Calu3 (cell line): ENCODE data around the gene SLCO3A1. TPM values are rescaled to one million over a fixed set of nuclear protein-coding genes. Genes with fewer than 3 reads are reported as not detected.

Experiments used
- BruUV-seq: library from RNA; stranded (reverse); fragments of 400-500 nt; replicated peaks from 2 replicates; lab custom pipeline; 2021; lab: Mats Ljungman, UMichigan
- CTCF ChIA-PET: fragments of 300-600 bp; sonication (Branson Sonifier 250); formaldehyde crosslinking; loops from one replicate; lab custom pipeline; 2022; ENCODE audit warnings: antibody characterized with exemption; lab: Charles Lee
- DNase-seq: peaks from one replicate; pipeline ENCODE4 v3.0.0; 2022
- H3K27ac Mint-ChIP-seq: one replicate; pipeline ENCODE4 v1.8.0; 2022; ENCODE audit warnings: mixed read lengths; ENCODE audit not compliant: unreplicated experiment
- H3K27me3 Mint-ChIP-seq: one replicate; pipeline ENCODE4 v1.8.0; 2022; ENCODE audit warnings: mixed read lengths; ENCODE audit not compliant: unreplicated experiment
- H3K36me3 Mint-ChIP-seq: one replicate; pipeline ENCODE4 v1.8.0; 2022; ENCODE audit warnings: mild to moderate bottlenecking, moderate library complexity, mixed read lengths; ENCODE audit not compliant: insufficient read depth, unreplicated experiment
- H3K4me1 Mint-ChIP-seq: one replicate; pipeline ENCODE4 v1.8.0; 2022; ENCODE audit warnings: mild to moderate bottlenecking, low read depth, mixed read lengths; ENCODE audit not compliant: unreplicated experiment
- H3K4me3 Mint-ChIP-seq: one replicate; pipeline ENCODE4 v1.8.0; 2022; ENCODE audit warnings: mild to moderate bottlenecking, low read depth, moderate library complexity, mixed read lengths; ENCODE audit not compliant: unreplicated experiment
- H3K9me3 Mint-ChIP-seq: one replicate; pipeline ENCODE4 v1.8.0; 2022; ENCODE audit warnings: low read depth, mixed read lengths; ENCODE audit not compliant: unreplicated experiment
- intact Hi-C: fragments of 100-400 bp; cut with micrococcal nuclease; formaldehyde crosslinking; loops from one replicate; pipeline ENCODE4 v1.10.0; 2022; ENCODE audit not compliant: unreplicated experiment
- total RNA-seq: library from RNA; stranded (reverse); gene quantifications from 2 replicates; pipeline ENCODE4 v1.2.3, GENCODE V29; 2022
- TF ChIP-seq, protein P1 (sequence below): fragments of 200-600 bp; IDR thresholded peaks from one replicate; pipeline ENCODE4 v1.8.0; 2022; ENCODE audit warnings: antibody characterized with exemption; ENCODE audit not compliant: unreplicated experiment

SLCO3A1 gene
- total RNA-seq, 1 experiment from 2014 or later, result 65.9 TPM

DNA sequence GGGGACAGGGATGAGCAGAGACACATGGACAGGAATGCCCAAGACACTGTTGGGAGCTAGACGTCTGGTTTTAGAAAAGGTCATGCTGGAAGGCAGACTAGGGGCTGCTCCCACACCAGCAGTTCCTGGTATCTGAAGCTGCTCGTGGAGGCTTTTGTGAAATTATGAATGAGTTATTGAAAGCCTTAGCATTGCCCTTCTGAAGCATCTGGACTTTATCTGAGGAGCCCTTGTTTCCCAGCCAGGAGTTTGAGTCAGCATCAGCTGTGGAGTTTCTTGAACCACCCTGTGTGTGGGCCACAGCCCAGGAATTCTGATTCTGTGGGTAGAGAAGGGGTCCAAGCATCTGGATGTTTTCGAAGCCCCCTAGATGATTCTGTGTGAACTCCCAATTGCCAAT lies 258.7 kb downstream of the SLCO3A1 start:
- DNase-seq, result no peak
- CTCF ChIA-PET, result no interaction called here
- TF ChIP-seq, protein P1, sequence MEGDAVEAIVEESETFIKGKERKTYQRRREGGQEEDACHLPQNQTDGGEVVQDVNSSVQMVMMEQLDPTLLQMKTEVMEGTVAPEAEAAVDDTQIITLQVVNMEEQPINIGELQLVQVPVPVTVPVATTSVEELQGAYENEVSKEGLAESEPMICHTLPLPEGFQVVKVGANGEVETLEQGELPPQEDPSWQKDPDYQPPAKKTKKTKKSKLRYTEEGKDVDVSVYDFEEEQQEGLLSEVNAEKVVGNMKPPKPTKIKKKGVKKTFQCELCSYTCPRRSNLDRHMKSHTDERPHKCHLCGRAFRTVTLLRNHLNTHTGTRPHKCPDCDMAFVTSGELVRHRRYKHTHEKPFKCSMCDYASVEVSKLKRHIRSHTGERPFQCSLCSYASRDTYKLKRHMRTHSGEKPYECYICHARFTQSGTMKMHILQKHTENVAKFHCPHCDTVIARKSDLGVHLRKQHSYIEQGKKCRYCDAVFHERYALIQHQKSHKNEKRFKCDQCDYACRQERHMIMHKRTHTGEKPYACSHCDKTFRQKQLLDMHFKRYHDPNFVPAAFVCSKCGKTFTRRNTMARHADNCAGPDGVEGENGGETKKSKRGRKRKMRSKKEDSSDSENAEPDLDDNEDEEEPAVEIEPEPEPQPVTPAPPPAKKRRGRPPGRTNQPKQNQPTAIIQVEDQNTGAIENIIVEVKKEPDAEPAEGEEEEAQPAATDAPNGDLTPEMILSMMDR, result no peak
- Mint-ChIP-seq H3K36me3 (no peaks in the 10 kb centered on the region), H3K4me1 (peaks cover 8% of the 10 kb centered on the region), H3K27me3 (no peaks in the 10 kb centered on the region), H3K27ac (peak overlapping the region; percentile 53), H3K4me3 (no peak overlapping the region), H3K9me3 (no peaks in the 10 kb centered on the region)
- BruUV-seq, result no TSS peak
- intact Hi-C loops, result no loop called here

DNA sequence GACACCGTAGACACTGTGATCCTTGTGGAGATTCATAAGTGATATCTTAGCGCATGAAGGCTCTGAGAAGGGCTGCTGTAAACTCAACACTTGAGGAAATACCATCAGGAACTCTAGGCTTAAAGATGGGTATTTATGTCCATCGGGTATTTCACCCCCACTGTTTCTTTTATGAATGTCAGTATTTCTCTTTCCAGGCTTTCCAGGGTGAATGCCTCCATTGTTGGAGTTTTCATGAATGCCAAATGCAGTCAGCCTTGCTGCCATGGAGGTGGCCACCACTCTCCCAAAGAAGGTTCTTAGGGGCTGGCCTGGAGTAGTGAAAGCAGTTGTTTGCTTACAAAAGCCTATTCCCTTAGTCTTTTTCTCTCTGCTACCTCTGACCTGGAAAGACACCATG lies 259.2 kb downstream of the SLCO3A1 start:
- TF ChIP-seq, protein P1, result no peak
- Mint-ChIP-seq H3K27ac (no peak overlapping the region), H3K4me3 (no peak overlapping the region), H3K9me3 (no peaks in the 10 kb centered on the region), H3K27me3 (no peaks in the 10 kb centered on the region), H3K4me1 (peaks cover 8% of the 10 kb centered on the region), H3K36me3 (no peaks in the 10 kb centered on the region)
- CTCF ChIA-PET, result no interaction called here
- DNase-seq, result no peak
- intact Hi-C loops, result no loop called here
- BruUV-seq, result no TSS peak

DNA sequence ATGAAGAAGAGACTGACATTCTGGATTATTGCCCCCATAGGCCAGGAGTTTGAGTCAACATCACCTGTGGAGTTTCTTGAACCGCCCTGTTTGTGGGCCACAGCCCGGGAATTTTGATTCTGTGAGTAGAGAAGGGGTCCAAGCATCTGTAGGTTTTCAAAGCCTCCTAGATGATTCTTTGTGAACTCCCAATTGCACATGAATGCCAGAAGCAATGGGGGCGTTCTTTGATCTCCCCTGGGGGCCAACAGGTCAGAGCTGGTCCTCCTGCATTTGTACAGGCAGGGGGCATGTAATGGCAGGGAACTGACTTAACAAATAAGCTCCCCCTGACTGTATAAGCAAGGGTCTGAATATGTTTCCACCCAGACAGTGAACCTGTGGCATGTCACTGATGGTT lies 260.3 kb downstream of the SLCO3A1 start:
- no TSS peak for BruUV-seq
- H3K27ac Mint-ChIP-seq, result no peak overlapping the region
- H3K9me3 Mint-ChIP-seq, result no peaks in the 10 kb centered on the region
- H3K36me3 Mint-ChIP-seq, result no peaks in the 10 kb centered on the region
- CTCF ChIA-PET, result no interaction called here
- DNase-seq, result no peak
- H3K27me3 Mint-ChIP-seq, result no peaks in the 10 kb centered on the region
- intact Hi-C loops, result no loop called here
- H3K4me3 Mint-ChIP-seq, result no peak overlapping the region
- TF ChIP-seq, protein P1, result no peak
- peaks cover 8% of the 10 kb centered on the region for H3K4me1 Mint-ChIP-seq

DNA sequence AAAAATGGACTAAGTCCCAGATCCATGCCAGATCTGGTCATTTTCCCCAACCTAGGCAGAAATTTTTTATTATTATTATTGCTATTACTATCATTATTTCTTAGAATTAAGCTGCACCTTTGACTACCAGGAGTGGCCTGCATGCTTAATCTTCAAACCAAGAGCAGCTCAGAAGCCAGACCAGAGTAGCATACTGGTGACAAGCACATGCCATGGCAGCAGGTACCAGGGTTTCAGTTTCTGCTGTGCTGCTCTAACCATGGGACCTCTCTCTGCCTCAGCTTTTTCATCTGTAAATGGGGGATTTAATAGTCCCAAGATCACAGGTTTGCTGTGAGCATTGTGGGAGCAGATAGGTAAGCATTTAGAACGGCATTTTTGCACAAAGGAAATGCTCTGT lies 262.3 kb downstream of the SLCO3A1 start:
- Mint-ChIP-seq H3K9me3 (no peaks in the 10 kb centered on the region), H3K4me3 (no peak overlapping the region), H3K4me1 (peaks cover 8% of the 10 kb centered on the region), H3K27me3 (no peaks in the 10 kb centered on the region), H3K36me3 (no peaks in the 10 kb centered on the region), H3K27ac (no peak overlapping the region)
- intact Hi-C loops, result no loop called here
- no TSS peak for BruUV-seq
- CTCF ChIA-PET, result interaction anchor here (0.6 kb wide), 2 partner anchors 9 to 31 kb away, joined by 3 read pairs; no protein-coding TSS in a partner anchor
- DNase-seq, result no peak
- TF ChIP-seq, protein P1, result no peak
